K562 (cell line): ENCODE measurements around the gene CBY2. TPM values are rescaled to one million over a fixed set of nuclear protein-coding genes. Genes with fewer than 3 reads are reported as not detected.

Experiments used
- ATAC-seq: fragments of 200-7000 bp; cut with Tn5 transposase; 3 replicates; pipeline ENCODE4 v1.9.1; 2020; ENCODE audit warnings: moderate library complexity
- BruUV-seq: library from RNA; stranded (reverse); fragments of 400-500 nt; replicated peaks from 2 replicates; lab custom pipeline; 2021; lab: Mats Ljungman, UMichigan
- CTCF ChIA-PET: fragments of 300-600 bp; formaldehyde crosslinking; extraction: SDS; loops from one replicate; lab custom pipeline; 2021; ENCODE audit warnings: low intra/inter-chr PET ratio; lab: Yijun Ruan, JAX
- POLR2A ChIA-PET: fragments of 300-600, 350-650 bp; sonication (Branson Sonifier 250); formaldehyde crosslinking; extraction: SDS; loops from one replicate; lab custom pipeline; 2021; ENCODE audit warnings: antibody characterized with exemption, inconsistent platforms; lab: Yijun Ruan, JAX
- DNase-seq, 4 experiments: peaks; one replicate each; pipeline versions ENCODE4 v3.0.0 to v3.0.0-alpha.2; 2011 to 2018; ENCODE audit warnings: low spot score in 3 of 4, mixed read lengths in 3 of 4; ENCODE audit errors: extremely low read depth in 1 of 4
- FAIRE-seq: peaks from 2 replicates; lab custom pipeline; 2011; peaks lifted over from hg19 to GRCh38; lab: Jason Lieb, UNC
- H2AFZ ChIP-seq: 2 replicates; pipeline ENCODE4 v1.6.0; 2011; ENCODE audit warnings: low read depth, low read length, control low read depth, inconsistent platforms
- H3K27ac ChIP-seq: fragments of 200-600 bp; 3 replicates; pipeline ENCODE4 v1.8.0; 2011; ENCODE audit warnings: low read depth, mild to moderate bottlenecking, control low read depth, inconsistent platforms, low read length, moderate library complexity, mixed read lengths; ENCODE audit errors: extremely low read depth
- H3K27me3 ChIP-seq, 2 experiments: fragments of 300-600 bp in 1 of 2; 2 replicates in 1 of 2; 3 replicates in 1 of 2; pipeline versions ENCODE4 v1.6.0 to v1.8.0; 2011; ENCODE audit warnings: inconsistent platforms in 2 of 2, low read length in 2 of 2, mild to moderate bottlenecking in 1 of 2, mixed read lengths in 1 of 2, moderate library complexity in 1 of 2; ENCODE audit not compliant: control insufficient read depth in 2 of 2, insufficient read depth in 2 of 2
- H3K36me3 ChIP-seq: fragments of 300-600 bp; 3 replicates; pipeline ENCODE4 v1.8.0; 2011; ENCODE audit warnings: mild to moderate bottlenecking, low read length, inconsistent platforms; ENCODE audit not compliant: control insufficient read depth, insufficient read depth
- H3K4me1 ChIP-seq, 2 experiments: fragments of 200-600 bp in 1 of 2; replicated peaks in 1 of 2; 2 replicates in 1 of 2; 3 replicates in 1 of 2; pipeline versions ENCODE4 v1.5.1 to v1.8.0; 2011; ENCODE audit warnings: inconsistent platforms in 2 of 2, low read length in 2 of 2, mild to moderate bottlenecking in 1 of 2, mixed read lengths in 1 of 2, moderate library complexity in 1 of 2; ENCODE audit not compliant: control insufficient read depth in 2 of 2, insufficient read depth in 2 of 2
- H3K4me2 ChIP-seq: 2 replicates; pipeline ENCODE4 v1.6.1; 2011; ENCODE audit warnings: low read length, control low read depth, inconsistent platforms, mixed read lengths; ENCODE audit not compliant: insufficient read depth
- H3K4me3 ChIP-seq: fragments of 200-600 bp; sonication (generic), shearing (Covaris generic); 2 replicates; pipeline ENCODE4 v1.5.1; 2016; ENCODE audit warnings: control low read depth, inconsistent platforms
- H3K79me2 ChIP-seq: fragments of 200-600 bp; 3 replicates; pipeline ENCODE4 v1.8.0; 2011; ENCODE audit warnings: low read length, inconsistent platforms; ENCODE audit not compliant: control insufficient read depth, insufficient read depth
- H3K9ac ChIP-seq, 2 experiments: 2 replicates each; pipeline versions ENCODE4 v1.6.0 to v1.6.1; 2011; ENCODE audit warnings: low read depth in 2 of 2, low read length in 2 of 2, control low read depth in 1 of 2, inconsistent platforms in 1 of 2, mild to moderate bottlenecking in 1 of 2, mixed read lengths in 1 of 2; ENCODE audit not compliant: insufficient read depth in 1 of 2
- H3K9me1 ChIP-seq: one replicate; pipeline ENCODE4 v1.6.0; 2011; ENCODE audit warnings: inconsistent platforms, mild to moderate bottlenecking, low read length, moderate library complexity; ENCODE audit not compliant: control insufficient read depth, insufficient read depth
- H3K9me3 ChIP-seq: replicated peaks from 2 replicates; pipeline ENCODE4 v1.5.1; 2011; ENCODE audit warnings: low read depth, low read length, inconsistent platforms; ENCODE audit not compliant: control insufficient read depth, insufficient read depth
- H4K20me1 ChIP-seq: replicated peaks from 2 replicates; pipeline ENCODE4 v1.6.1; 2011; ENCODE audit warnings: low read length, inconsistent platforms, mixed read lengths; ENCODE audit not compliant: control insufficient read depth, insufficient read depth
- ZNF12 ChIP-seq: sonication (generic); formaldehyde crosslinking; IDR thresholded peaks from 2 replicates; pipeline ENCODE4 v1.4.0; 2020; ENCODE audit warnings: mild to moderate bottlenecking, missing genetic modification reagents
- ZNF232 ChIP-seq: sonication (generic); formaldehyde crosslinking; IDR thresholded peaks from 2 replicates; pipeline ENCODE4 v1.8.0; 2022; ENCODE audit warnings: mild to moderate bottlenecking, missing genetic modification reagents
- ZNF507 ChIP-seq: conservative IDR thresholded peaks from 2 replicates; pipeline ENCODE4 v1.6.1; 2017; ENCODE audit warnings: missing genetic modification characterization, missing compliant biosample characterization
- ZNF695 ChIP-seq: fragments of 450-650 bp; formaldehyde crosslinking; IDR thresholded peaks from 2 replicates; pipeline ENCODE4 v1.4.0; 2020; ENCODE audit warnings: mild to moderate bottlenecking, moderate library complexity
- ZNF780A ChIP-seq: fragments of 250-450 bp; sonication (Bioruptor Pico); IDR thresholded peaks from 2 replicates; pipeline ENCODE4 v1.5.0; 2021; ENCODE audit warnings: mild to moderate bottlenecking
- WGBS: fragments of 100-300 bp; shearing (Covaris generic); methylation state at CpG from one replicate; pipeline ENCODE4 v1.1.6; 2016; ENCODE audit warnings: low coverage, mixed read lengths; ENCODE audit not compliant: insufficient coverage; ENCODE audit errors: missing lambda C conversion rate; 5-methylcytosine and 5-hydroxymethylcytosine counted together
- in situ Hi-C: fragments of 300-500 bp; cut with MboI; formaldehyde crosslinking; loops from 4 replicates; pipeline ENCODE4 v1.15.0; 2018; ENCODE audit warnings: inconsistent platforms, mixed read lengths
- intact Hi-C: fragments of 100-400 bp; cut with micrococcal nuclease; formaldehyde crosslinking; loops from 2 replicates; pipeline ENCODE4 v1.14.2; 2022
- polyA plus RNA-seq, 8 experiments: library from polyadenylated mRNA; depleted of rRNA in 4 of 8; stranded (reverse) in 5 of 8; unstranded in 3 of 8; fragments of >200 nt; fragmentation: Nextera tagmentation in 2 of 8; fragmentation: Illumina TruSeq in 1 of 8; extraction: Ambion mirVana in 2 of 8; extraction: Trizol in 1 of 8; gene quantifications; 2 replicates each; pipeline versions ENCODE4 v1.2.1 to v1.2.3, GENCODE V29; 2011 to 2014; ENCODE audit warnings: inconsistent platforms in 1 of 8, missing spikeins in 1 of 8
- total RNA-seq, 7 experiments: library from RNA; depleted of rRNA in 6 of 7; stranded (reverse); fragments of >200 nt in 6 of 7; fragmentation: Illumina TruSeq in 2 of 7; extraction: Trizol in 2 of 7; gene quantifications; 2 replicates each; pipeline versions ENCODE4 v1.2.1 to v1.2.3, GENCODE V29; 2011 to 2021; ENCODE audit warnings: low replicate concordance in 1 of 7
- TF ChIP-seq, protein P1 (sequence below), 2 experiments: fragments of 150-350 bp in 1 of 2; IDR thresholded peaks; 2 replicates each; pipeline ENCODE4 v1.6.1; 2012 to 2016; ENCODE audit warnings: low read depth in 2 of 2, low read length in 2 of 2, mild to moderate bottlenecking in 1 of 2, moderate library complexity in 1 of 2
- TF ChIP-seq, protein P2 (sequence below): sonication (generic); formaldehyde crosslinking; IDR thresholded peaks from 2 replicates; pipeline ENCODE4 v1.8.0; 2022; ENCODE audit warnings: missing genetic modification reagents, mild to moderate bottlenecking, borderline replicate concordance

The CBY2 gene
- total and polyA plus RNA-seq, 9 of the 15 experiments (the other 6 are each of a cell fraction or from before 2014, with no cell fraction given): 0.09 TPM; not detected in 8

DNA sequence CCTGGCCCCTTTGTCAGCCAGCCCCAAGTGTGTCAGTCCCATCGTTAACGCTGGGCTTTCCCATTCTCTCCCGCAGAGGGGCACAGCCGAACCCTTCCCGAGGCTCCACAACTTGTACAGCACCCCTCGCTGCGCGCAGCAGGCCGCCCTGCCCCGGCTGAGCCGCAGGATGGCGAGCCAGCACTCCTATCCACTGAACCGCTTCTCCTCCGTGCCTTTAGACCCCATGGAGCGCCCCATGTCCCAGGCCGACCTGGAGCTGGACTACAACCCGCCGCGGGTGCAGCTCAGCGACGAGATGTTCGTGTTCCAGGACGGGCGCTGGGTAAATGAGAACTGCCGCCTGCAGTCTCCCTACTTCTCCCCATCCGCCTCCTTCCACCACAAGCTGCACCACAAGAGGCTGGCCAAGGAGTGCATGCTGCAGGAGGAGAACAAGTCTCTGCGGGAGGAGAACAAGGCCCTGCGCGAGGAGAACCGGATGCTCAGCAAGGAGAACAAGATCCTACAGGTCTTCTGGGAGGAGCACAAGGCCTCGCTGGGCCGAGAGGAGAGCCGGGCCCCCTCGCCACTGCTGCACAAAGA lies 11.1 kb downstream of the CBY2 start (continued):
- TF ChIP-seq, protein P1, sequence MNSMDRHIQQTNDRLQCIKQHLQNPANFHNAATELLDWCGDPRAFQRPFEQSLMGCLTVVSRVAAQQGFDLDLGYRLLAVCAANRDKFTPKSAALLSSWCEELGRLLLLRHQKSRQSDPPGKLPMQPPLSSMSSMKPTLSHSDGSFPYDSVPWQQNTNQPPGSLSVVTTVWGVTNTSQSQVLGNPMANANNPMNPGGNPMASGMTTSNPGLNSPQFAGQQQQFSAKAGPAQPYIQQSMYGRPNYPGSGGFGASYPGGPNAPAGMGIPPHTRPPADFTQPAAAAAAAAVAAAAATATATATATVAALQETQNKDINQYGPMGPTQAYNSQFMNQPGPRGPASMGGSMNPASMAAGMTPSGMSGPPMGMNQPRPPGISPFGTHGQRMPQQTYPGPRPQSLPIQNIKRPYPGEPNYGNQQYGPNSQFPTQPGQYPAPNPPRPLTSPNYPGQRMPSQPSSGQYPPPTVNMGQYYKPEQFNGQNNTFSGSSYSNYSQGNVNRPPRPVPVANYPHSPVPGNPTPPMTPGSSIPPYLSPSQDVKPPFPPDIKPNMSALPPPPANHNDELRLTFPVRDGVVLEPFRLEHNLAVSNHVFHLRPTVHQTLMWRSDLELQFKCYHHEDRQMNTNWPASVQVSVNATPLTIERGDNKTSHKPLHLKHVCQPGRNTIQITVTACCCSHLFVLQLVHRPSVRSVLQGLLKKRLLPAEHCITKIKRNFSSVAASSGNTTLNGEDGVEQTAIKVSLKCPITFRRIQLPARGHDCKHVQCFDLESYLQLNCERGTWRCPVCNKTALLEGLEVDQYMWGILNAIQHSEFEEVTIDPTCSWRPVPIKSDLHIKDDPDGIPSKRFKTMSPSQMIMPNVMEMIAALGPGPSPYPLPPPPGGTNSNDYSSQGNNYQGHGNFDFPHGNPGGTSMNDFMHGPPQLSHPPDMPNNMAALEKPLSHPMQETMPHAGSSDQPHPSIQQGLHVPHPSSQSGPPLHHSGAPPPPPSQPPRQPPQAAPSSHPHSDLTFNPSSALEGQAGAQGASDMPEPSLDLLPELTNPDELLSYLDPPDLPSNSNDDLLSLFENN (IDR thresholded peaks at IDR 0.05; ENCODE audit: low read depth in 2 of 2, low read length in 2 of 2): no peak
- no peak for TF ChIP-seq ZNF232 (CRISPR knock-in tag)

DNA sequence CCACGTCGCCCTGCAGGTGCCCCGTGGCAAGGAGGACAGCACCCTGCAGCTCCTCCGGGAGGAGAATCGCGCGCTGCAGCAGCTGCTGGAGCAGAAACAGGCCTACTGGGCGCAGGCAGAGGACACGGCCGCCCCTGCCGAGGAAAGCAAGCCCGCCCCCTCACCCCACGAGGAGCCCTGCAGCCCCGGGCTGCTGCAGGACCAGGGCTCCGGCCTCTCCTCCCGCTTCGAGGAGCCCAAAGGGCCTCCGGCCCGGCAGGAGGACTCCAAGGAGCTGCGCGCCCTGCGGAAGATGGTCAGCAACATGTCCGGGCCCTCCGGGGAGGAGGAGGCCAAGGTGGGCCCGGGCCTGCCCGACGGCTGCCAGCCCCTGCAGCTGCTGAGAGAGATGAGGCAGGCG lies 11.6 kb downstream of the CBY2 start:
- TF ChIP-seq, protein P2, sequence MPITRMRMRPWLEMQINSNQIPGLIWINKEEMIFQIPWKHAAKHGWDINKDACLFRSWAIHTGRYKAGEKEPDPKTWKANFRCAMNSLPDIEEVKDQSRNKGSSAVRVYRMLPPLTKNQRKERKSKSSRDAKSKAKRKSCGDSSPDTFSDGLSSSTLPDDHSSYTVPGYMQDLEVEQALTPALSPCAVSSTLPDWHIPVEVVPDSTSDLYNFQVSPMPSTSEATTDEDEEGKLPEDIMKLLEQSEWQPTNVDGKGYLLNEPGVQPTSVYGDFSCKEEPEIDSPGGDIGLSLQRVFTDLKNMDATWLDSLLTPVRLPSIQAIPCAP (CRISPR knock-in tag): no peak
- no peak for TF ChIP-seq ZNF12 (CRISPR knock-in tag)
- TF ChIP-seq ZNF507: no peak
- TF ChIP-seq ZNF695: no peak
- TF ChIP-seq ZNF780A (CRISPR knock-in tag): no peak
- TF ChIP-seq, all 486 proteins: peak for 0
- H3K79me2 ChIP-seq: no peaks in the 10 kb centered on the region
- no peak overlapping the region for H3K27ac ChIP-seq
- no TSS peak for BruUV-seq
- 0 out of 5 replicates have a peak, but pooled peaks cover 0 to 5% of the 10 kb centered on the region in 2 experiments for H3K4me1 ChIP-seq
- H3K9me1 ChIP-seq: no peaks in the 10 kb centered on the region
- intact Hi-C loops: no loop called here
- H3K36me3 ChIP-seq: no peaks in the 10 kb centered on the region
- 10% methylated on average over 2 of the region's 28 CpGs for WGBS
- in situ Hi-C loops: loop anchor here (25.0 kb wide), 1 partner anchor 351 kb away; no protein-coding TSS in a partner anchor
- no peak overlapping the region for H3K4me2 ChIP-seq
- FAIRE-seq (no peak), DNase-seq (no peak), ATAC-seq (no peak)
- no peak overlapping the region for H3K9ac ChIP-seq
- no peaks in the 10 kb centered on the region for H3K9me3 ChIP-seq
- ChIA-PET POLR2A (interaction anchor here (0.7 kb wide), 1 partner anchor 20 kb away, joined by 3 read pairs; no protein-coding TSS in a partner anchor), CTCF (no interaction called here)
- no peaks in the 10 kb centered on the region for H4K20me1 ChIP-seq
- no peak overlapping the region for H3K4me3 ChIP-seq
- H3K27me3 ChIP-seq: peaks cover 3 to 26% of the 10 kb centered on the region in 2 experiments; a peak in 3 of 5 replicates
- no peak overlapping the region for H2AFZ ChIP-seq
